ENCODE data around the gene DCP1A.

DCP1A gene

DNA sequence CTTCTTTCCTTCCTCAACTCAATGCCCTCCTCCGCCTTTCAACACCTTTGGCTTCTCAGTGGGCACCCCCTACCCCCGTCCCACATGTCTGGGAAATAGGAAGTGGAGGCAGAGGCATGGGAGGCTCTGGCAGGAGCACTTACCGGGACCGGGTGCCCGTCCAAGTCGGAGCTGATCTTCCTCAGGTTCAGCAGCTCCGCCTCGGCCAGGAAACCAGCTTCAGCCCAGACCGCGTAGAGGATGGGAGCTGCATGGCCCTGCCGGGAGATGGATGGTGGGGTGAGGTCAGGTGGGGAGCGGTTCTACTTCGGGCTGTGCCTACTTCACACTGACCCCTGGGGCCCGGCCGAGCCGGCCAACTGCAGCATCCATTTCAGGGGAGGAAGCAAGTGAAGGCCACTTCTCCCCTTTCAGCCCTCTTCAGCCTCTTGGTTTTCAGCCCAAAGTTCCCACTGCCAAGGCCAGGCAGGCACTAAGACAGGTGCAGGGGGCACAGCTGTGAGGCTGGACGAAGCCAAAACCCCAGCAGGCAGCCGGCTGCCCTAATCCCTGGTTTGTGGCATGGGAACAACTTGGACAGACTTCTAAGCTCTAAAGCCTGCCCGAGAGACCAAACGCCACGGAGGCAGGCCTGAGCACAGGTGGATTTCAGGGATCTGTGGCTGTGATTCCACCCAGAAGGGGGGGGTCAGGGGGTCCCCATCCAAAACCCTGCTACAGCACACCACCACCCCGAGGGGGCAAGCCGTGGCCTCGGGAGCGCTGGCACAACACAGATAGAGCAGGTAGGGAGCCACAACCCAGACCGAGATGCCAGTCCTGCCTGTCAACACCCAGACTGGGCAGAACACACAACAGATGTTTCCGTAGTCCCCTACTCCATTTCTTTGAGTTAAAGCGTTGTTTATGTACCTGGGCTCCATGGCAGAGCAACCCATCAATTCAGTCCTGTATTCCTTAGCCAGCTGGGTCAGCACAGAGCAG is 106.1 kb downstream of the DCP1A start:
- H3K4me3 ChIP-seq (replicated peaks; ENCODE audit: low read depth, low read length): no peak overlapping the region
- TF ChIP-seq, protein P1, sequence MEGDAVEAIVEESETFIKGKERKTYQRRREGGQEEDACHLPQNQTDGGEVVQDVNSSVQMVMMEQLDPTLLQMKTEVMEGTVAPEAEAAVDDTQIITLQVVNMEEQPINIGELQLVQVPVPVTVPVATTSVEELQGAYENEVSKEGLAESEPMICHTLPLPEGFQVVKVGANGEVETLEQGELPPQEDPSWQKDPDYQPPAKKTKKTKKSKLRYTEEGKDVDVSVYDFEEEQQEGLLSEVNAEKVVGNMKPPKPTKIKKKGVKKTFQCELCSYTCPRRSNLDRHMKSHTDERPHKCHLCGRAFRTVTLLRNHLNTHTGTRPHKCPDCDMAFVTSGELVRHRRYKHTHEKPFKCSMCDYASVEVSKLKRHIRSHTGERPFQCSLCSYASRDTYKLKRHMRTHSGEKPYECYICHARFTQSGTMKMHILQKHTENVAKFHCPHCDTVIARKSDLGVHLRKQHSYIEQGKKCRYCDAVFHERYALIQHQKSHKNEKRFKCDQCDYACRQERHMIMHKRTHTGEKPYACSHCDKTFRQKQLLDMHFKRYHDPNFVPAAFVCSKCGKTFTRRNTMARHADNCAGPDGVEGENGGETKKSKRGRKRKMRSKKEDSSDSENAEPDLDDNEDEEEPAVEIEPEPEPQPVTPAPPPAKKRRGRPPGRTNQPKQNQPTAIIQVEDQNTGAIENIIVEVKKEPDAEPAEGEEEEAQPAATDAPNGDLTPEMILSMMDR (IDR thresholded peaks at IDR 0.05; ENCODE audit: low read length, missing control alignments): no peak
- DNase-seq (ENCODE audit: low read depth): no peak

- H3K4me3 ChIP-seq (replicated peaks; ENCODE audit: low read depth, low read length): no peak overlapping the region
- DNase-seq (ENCODE audit: low read depth): no peak
- TF ChIP-seq, protein P1 (IDR thresholded peaks at IDR 0.05; ENCODE audit: low read length, missing control alignments): no peak
Measured at GRCh38 chr3:53239800-53240199, 107.5 kb downstream of the DCP1A start.

DNA sequence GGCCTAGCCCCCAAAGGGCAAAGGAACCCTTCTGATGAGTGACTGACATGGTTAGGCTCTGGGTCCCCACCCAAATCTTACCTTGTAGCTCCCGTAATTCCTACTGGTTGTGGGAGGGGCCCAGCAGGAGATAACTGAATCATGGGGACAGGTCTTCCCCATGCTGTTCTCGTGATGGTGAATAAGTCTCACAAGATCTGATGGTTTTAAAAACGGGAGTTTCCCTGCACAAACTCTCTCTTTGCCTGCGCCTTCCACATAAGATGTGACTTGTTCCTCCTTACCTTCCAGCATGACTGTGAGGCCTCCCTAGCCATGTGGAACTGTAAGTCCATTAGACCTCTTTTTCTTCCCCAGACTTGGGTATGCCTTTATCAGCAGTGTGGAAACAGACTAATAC is 108.5 kb downstream of the DCP1A start:
- TF ChIP-seq, protein P1 (IDR thresholded peaks at IDR 0.05; ENCODE audit: low read length, missing control alignments): no peak
- H3K4me3 ChIP-seq (replicated peaks; ENCODE audit: low read depth, low read length): no peak overlapping the region

DNA sequence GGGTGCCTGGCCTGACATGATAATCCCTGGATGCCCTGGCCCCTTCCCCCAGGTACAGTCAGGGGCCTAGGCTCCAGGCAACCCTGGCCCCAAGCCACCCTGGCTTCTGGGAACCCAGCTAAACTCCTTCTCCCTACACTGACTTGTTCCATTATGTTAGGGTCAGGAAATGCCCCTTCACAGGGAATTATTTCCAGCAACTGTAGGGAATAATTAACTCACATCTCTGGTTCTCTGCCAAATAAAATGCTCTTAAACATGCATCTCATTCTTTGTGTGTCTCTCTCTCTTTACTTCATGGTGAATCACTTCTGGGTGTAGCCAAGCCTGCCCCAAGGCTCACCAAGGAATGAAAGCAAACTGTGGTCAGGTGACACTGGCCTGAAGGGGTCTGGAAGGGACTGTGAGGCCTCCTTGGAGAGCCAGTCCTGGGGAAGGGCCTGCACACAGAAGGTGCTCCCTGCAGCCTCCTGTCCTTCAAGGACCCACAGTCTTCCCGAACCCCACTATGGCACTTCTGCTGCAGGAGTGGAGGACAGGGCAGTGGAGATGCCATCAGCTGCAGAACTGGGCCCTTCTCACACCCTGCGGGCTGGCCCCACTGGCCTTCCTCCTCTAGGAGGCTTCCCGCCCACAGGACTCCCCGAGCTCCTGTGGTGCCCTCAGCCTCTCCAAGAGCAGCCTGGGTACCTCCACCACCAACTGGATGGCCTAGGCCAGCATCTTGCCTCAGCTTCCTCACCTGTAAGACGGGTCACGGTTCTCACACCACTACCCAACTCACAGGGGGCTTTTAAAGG is 109.1 kb downstream of the DCP1A start:
- no peak overlapping the region for H3K4me3 ChIP-seq (replicated peaks; ENCODE audit: low read depth, low read length)
- peak; percentile 93 for DNase-seq (ENCODE audit: low read depth)
- TF ChIP-seq, protein P1 (IDR thresholded peaks at IDR 0.05; ENCODE audit: low read length, missing control alignments): no peak

More for the DNA sequence above, 108.5 kb downstream of the DCP1A start:
- DNase-seq (ENCODE audit: low read depth): no peak

- peak; percentile 91 for DNase-seq (ENCODE audit: low read depth)
- TF ChIP-seq, protein P1 (IDR thresholded peaks at IDR 0.05; ENCODE audit: low read length, missing control alignments): no peak
- H3K4me3 ChIP-seq (replicated peaks; ENCODE audit: low read depth, low read length): no peak overlapping the region
Measured at GRCh38 chr3:53236112-53236841, 111.1 kb downstream of the DCP1A start.

- no peak for DNase-seq (ENCODE audit: low read depth)
- no peak overlapping the region for H3K4me3 ChIP-seq (replicated peaks; ENCODE audit: low read depth, low read length)
- TF ChIP-seq, protein P1 (IDR thresholded peaks at IDR 0.05; ENCODE audit: low read length, missing control alignments): no peak
Measured at GRCh38 chr3:53235545-53235944, 111.8 kb downstream of the DCP1A start.

Data from fibroblast of pulmonary artery (primary cell).